Fibroblast of skin of right biceps (primary cell): ENCODE measurements around the gene SEPTIN5.

Experiments
- DNase-seq: peaks from one replicate; pipeline ENCODE4 v3.0.0-alpha.2; 2013

SEPTIN5 gene

DNA sequence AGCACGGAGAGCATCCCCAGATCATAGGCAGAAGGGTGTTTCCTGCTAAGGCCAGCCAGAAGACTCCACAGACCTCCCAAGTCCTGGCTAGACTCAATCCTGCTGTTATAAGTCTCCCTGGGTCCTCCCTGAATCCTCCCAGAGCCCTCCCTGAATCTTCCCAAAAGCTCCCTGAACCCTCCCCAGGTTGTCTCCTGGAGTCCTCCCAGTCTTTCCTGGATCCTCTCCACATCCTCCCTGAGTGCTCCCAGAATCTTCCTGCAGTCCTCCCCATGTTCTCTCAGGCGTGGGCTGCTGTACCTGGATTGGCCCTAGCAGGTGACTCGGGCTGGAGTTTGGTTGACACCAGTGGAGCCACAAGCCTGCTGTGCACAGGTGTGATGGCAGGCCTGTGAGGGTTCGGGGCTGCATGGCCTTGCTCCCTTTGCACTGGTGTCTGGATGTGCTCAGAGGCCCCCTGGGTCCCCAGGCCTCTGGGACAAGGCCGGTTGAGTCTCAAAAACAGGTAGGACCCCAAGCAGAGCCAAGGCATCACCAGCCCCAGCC, 20.6 kb downstream of the SEPTIN5 start:
- no peak for DNase-seq

DNA sequence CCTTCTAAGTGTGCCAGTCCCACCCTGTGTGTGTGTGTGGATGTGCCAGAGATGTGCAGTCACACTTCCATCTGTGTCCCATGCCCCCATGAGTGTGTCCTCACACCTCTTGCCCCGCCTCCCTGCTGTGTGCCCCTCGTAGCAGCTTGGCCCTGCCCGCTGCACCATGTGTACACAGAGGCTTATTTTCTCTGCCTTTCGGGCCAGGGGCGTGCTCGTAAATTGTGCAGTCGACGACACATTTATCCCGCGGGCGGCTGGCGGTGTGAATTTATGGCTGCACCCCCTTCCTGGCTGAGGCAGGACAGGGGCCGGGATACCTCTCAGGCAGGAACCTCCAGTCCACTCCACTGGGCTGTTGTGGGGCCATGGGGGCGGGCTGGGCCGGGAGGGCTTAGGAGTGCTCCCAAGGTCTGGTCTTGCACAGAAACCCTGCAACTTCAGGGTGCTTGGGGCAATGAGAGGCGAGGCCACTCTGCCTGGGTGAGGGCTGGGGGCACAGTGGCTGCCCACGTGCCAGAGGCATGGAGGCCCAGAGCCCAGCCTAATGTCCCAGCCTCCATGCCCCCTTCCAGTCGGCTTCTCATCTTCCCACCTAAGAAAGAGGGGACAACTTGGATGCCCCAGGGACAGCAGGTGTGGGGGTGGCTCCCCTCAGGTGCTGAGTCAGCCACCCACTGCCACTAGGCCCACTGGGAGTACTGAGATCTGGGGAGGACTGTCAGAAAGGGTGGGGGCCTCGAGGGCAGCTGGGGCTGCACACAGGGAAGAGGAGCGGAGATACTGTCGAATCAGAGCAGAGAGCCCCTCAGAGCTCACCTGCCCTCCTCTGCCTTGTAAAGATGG, 21.6 kb downstream of the SEPTIN5 start:
- DNase-seq = no peak

DNA sequence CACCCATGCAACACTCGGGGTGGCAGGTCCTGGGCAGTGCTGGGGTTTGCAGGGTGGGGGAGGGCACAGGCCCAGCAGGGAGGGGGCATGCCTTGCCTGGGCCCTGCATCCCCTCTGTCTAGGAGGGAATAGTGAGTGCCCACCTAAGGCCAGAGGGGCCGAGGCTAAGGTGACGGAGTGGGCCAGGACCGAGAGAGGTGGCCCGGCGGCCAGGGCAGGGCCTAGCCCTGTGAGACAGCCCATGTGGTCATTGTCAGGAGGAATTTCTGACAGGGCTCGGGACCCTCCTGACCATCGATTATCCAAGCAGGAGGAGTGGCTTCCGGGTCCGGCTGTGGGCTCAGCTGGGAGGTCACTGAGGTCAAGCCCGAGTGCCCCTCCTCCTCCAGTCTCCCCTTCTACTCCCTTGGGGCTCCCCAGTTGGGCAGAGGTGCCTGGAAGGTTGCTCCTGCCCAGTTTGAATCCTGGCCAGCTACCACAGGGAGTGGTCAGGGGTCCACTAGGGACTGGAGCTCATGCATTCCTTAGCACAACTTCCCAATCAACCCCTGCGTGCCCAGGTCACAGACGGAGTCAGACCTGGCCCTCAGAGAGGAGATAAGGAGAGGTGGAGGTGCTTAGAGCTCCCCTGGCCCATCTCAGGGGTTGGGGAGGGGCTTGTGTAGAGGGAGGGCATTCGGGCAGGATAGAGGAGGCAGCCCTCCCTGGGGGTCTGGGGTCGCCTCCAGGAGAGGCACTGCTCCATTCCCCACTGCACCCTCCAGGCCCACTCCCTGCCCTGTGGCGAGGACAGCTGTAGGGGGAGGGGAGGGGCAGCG, 23.8 kb downstream of the SEPTIN5 start:
- DNase-seq = no peak

DNA sequence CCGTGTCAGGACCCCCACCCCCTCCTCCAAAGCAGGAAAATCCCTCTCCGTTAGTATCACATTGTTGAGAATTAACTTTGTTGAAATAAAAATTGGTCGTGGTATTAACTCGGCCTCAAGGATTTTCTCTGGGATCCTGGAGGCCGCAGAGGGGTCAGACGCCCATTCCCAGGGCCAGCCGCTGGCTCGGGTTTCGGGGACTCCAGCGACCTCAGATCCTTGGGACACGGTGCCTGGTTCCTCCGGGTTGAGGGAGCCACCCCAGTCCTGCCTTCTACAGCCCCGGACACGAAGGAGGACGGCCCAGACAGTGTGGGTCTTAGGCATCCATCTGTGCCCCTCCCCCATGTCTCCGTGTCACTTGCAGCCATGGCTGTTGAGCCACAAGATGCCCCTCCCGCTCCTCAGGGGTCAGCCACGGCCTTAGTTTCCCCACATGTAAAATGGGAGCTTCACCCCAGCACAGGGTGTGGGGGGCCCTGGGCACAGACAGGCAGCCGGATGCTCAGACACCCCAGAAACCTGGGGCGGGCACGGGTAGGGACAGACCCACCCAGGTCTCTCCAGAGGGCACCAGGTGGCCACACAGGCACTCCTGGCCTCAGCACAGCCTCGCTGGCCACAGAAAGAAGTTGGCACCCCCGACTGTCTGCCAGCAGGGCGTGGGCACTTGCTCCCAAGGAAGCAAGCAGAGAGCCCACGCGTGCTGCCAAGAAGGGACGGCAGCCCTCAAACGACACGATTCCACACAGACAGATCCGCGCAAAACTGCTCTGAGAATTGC, 24.6 kb downstream of the SEPTIN5 start:
- DNase-seq = no peak

DNA sequence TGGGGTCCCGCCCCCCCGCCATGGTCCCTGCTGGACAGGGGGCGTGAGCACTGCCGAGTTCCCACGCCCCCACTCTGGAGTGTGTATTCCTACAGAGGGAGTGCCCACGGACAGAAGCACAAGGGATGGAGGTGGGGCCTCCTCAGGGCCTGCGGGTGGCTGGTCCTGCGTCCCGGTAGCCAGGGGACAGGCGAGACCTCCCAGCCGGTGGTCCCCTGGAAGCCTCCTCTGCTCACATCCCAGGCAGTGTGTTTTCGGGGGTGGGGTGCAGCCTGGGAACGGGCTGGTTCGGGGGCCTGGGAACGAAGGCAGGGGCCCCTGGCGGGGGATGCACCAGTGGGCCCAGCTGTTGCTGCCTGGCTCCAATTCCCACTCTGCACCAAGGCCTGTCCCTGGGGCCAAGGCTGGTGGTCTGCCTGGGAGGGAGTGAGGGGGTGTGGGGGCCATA, 25.2 kb downstream of the SEPTIN5 start:
- DNase-seq = no peak

DNA sequence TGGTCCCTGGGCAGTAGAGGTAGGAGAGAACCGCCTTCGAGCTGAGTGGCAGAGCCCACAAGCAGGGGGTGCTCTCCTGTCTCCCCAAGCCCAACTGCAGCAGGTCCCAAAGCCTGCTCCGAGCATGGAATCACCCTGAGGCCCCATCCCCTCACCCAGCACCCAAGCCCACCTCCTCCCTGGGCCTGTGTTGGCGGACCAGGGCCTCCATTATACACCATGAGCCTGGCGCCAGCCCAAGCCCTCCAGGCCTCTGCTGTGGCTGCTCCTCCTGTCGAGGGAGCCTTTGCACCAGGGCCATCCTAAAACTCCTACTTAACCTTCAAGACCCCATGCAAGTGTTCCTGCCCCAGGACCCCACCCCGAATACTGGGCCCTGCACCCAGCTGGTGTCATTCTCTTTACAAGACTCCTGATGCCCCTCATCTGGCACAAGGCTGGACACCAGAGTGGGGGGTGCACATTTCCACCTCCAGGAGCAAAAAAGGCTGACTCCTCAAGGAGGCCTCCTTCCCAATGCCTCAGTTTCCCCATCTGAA, 25.7 kb downstream of the SEPTIN5 start:
- DNase-seq = no peak

DNA sequence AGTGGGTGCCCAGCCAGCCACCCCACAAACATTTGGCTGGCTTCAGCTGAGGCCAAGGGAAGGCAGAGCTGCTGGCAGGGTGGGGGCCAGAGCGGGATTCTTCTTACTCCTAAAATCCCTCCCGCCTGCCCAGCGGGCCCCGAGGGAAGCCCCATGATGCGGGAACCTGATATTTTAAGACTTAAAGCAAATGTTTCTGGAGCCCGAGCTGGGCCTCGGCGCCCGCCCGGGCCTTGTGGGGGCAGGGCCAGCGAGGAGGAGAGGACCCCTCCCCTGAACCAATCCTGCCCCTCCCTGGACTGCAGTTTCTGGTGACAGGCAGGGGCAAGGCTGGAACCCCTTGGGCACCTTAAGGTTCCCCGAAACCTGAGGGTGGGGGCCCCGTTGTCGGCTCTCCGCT, 26.3 kb downstream of the SEPTIN5 start:
- DNase-seq = no peak

DNA sequence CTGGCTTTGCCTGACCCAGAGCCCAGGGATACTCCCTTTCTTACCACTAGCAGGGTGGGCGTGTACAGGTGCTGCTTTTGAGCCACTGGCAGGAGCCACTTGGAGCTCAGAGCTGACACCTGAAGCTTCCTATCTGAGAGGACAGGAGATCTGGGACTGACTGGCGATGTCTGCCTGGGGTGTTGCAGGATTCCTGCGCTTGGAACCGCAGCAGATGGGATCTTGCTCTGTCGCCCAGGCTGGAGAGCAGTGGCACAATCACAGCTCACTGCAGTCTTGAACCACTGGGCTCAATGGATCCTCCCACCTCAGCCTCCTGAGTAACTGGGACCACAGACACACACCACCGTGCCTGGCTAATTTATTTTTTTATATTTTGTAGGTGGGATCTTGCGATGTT, 26.8 kb downstream of the SEPTIN5 start:
- DNase-seq = no peak

DNA sequence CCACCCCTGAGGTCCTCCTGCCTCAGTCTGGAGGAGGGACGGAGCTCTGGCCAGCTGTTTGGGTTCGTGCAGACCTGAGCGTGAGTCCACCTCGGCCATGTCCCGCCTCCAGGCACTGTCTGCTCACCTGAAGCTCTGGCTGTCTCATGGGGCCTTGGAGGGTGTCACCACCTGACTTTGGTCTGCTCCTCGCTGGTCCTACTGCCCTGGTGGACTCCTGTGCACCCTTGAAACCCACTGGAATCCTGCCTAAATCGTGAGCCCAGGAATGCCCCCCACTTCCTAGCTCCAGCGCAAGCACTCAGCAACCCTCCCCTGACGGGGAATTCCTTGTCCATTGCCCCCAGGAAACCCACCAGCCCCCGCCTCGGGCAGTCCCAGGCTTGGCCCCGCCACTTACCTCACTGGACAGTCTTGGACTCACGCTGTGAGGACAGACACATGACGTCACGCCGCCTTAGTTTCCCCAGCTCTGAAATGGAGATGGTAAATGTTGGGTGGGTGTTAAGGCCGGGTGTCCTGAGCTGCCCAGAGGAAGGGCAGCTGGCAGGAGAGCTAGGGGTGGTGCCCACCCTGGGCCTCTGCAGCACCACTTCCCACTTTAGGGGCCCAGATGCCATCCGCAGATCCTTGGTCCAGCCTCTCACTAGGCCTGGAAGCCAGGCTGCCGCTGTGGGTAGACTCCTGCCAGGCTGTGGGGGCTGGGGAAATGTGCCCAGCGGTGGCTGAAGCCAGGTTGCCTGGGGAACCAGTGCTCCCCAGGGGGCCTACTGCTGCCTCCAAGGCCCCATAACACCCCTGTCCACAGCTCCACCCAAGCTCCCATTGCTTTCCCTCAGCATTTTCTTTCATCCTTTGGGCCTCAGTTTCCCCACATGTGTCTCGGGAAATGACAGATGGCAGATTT, 28.1 kb downstream of the SEPTIN5 start:
- DNase-seq = no peak

DNA sequence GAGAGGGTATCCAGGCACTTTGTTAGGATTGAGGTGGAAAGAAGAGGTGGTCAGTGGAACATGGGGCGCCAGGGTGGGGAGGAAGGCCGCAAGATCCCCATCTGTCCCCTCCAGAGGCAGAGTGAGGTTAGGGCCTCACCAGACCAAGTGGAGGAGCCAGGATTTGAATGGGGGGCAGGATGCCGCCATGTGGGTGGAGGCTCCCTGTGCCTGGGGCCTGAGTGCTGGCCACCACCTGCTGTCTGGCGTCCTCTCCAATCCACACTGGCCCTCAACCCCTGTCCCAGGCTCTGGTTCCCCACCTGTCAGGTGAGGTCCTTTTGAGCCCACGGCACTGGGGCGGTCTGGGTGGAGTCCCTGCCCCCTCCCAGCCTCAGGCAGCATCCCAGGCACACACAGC, 28.8 kb downstream of the SEPTIN5 start:
- no peak for DNase-seq

DNA sequence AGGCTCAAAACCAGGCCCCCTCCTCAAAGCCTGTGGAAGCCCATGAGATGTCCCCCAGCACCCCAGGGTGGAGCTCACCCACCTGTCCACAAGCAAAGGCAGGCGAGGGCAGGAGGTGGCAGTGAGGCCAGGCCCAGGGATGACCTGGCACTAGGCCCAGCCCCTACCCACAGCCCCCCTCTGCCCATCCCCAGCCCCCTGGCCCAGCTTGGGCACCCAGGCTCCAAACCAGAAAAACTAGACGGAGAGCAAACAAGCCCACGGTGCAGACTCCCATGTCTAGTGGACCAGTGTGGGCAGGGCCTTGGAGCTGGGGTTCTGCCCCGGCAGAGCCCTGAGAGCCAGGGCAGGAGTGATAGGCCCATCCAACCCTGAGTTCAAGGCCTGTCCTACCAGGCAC, 29.3 kb downstream of the SEPTIN5 start:
- no peak for DNase-seq

DNA sequence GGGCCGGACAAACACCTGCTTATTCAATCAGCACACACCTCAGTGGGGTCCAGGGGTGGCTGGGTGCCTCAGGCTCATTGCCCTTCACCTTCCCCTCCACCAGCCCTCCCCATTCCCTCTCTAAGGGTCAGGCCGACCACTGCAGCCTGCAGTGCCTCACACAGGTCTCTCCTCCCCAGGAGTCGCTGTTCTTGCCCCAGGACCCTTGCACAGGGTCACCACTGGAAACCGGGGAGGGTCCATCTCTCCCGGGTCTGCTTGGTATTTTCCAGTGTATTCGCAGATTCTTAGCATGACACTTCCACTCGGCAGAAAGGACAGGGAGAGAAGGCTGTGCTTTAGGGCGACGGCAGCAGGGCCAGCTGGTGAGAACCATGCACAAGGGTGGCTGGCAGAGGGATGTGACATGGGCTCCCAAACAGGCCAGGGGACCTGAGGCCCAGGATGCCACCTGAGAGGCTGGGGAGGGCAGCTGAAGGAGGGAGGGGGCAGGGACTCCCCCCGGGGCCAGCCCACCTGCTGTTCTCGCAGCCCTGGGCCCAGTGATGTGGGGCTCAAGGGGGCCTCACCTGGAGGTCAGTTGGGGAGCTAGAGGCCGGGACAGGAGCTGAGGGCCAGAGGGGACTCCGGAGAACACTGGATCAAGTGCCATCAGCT, 30.2 kb downstream of the SEPTIN5 start:
- no peak for DNase-seq

DNA sequence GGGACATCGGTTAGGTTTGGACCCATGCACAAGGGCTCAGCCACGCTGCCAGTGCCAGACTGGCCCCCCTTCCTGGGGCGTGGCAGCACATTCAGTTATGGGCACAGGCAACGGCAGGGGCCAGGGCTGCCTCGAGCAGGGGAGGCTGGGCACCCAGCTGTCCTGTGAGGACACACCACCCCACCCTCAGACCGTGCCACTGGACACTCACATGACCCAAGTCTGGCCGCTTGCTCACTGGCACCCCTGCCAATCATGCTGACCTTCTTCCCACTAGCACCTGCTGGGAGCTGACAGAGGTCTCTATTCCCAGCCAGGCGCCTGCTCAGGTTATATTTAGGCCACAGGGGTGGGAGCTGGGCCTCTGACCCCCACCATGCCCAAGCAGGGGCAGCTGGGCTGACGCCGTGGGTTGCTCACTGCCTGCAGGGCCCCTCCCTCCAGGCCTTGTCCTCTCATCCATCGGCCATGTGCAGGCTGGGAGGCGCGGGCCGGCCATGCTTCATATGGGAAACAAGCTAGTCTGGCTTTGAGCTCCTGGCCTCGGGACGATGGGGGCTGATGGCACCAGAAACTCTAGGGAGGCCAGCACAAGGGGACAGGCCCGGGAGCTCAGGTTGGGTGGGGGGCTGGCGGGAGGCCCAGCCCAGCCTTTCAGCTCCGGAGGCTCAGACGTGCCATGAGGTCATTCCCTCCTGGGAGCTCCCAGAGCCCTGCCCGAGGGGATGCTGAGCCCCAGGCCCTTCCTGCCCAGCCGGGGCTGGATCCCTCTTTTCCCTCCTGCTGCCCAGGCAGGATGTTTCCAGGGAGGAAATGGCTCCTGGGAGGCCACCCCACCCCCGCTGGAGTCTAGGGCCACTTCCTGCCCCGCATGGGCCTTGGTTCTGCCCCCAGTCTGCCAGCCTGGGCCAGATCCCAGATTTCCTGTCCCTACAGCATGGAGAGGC, 31.1 kb downstream of the SEPTIN5 start:
- no peak for DNase-seq

DNA sequence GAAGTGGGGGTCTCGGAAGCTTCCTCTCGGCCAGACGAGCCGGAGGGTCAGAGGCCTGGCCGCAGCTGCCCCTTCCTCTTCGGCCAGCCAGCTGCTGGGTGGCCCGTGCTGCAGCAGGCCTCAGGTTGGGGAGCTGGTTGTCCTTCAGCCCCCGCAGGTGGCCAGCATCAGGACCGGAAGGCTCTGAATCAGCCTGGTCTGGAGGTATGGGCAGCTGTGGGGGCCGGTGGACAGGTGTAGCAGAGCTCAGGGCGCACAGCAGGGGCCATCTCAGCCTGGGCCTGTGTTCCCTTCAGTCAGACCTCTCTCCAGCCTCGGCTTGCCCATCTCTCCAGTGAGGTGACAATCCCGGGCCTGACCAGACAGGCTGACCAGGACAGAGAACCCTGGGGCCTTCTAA, 32.4 kb downstream of the SEPTIN5 start:
- DNase-seq = no peak

DNA sequence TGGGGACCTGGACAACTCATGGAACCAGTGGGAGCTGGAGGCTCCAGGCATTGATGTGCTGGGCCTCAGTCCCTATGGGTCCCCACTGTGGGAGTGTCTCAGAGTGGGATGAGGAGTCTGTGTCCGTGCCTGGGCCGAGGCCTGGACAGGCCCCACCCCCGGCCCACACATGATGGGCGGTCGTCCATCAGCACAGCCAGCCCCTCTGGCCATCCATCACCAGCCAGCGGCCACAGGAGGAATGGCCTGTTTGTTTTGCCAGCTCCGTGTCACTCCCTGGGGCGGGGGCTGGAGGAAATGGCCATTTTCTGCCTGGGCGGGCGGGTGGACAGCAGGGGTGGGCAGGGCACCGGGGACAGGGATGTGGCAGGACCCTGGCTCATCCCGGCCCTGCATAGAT, 33.2 kb downstream of the SEPTIN5 start:
- DNase-seq = no peak

DNA sequence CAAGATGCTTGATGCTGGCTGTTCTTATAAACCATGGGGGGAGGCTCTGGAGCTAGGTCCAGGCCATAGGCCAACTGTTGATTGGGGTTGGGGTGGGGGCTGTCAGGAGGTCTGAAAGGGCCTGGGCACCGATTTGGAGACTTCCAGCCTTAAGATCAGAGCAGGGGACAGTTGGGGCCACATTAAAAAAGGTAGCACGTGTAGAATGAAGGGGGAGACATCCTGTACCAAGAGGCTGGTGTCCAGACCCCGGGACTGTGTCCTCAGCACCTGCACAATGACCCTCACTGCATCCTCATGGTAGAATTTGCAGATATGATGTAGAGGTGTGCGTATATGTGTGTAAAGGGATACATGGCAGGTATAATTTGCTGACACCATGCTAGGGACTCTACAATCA, 33.8 kb downstream of the SEPTIN5 start:
- DNase-seq = no peak

DNA sequence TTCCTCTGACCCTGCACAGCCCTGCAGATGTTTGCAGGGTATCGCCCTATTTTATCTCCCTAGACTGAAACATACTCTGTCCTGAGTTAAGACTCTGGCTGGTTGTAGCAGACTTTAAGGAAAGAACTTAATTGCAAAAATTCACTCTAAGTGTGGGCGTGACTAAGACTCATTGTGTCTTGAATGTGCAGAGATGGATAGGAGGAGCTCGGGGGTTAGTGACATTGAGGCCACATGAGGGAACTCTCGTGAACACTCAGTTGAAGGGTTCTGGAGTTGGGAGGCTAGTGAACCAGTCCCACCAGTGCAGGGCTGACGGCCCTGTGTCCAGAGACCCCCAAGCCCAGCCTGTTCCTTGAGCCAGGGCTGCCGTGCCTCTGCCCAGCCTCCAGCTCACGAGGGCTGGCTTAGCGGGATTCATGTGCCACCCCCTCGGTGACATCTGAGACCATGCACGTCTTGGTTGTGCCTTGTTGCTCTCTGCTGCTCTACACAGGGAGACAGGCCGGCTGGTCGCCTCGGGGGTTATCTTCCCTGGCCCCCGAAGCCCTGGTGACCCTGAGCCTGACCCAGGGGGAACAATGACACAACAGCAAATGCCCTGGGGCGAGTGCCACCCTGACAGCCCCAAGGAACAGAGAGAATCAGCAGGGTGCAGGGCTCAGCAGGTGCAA, 34.8 kb downstream of the SEPTIN5 start:
- DNase-seq = no peak

DNA sequence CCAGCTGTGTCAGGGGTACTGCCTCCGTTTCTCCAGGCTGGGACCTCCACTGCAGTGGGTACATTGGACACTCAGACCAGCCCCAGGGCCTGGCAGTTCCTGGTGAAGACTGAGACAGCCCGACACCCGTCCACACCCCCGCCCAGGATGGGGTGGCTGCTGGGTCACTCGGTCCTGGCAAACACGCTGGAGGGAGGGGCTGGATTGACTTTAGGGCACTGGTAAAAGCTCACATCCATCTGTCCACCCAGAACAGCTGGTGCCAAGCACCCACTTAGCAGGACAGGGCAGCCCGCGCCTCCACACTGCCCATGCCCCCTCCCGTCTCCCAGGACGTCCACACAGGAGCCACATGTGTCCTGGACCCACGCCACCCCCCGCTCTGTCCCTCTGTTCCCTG, 35.6 kb downstream of the SEPTIN5 start:
- no peak for DNase-seq
